Tibial nerve (tissue), 3 donors: Measurements from ENCODE around the gene SGCG.

ENCODE experiments used
- CTCF ChIP-seq, 5 experiments: fragments of 200-600 bp in 3 of 5; fragments of 450-650 bp in 2 of 5; sonication (generic) in 3 of 5; IDR thresholded peaks; one replicate each; pipeline ENCODE4 v1.5.1; 2016 to 2019; ENCODE audit warnings: antibody characterized with exemption in 5 of 5, mild to moderate bottlenecking in 3 of 5, moderate library complexity in 2 of 5
- POLR2A ChIP-seq, 2 donors: fragments of 450-650 bp; IDR thresholded peaks; one replicate each; pipeline ENCODE4 v1.6.1; 2017; ENCODE audit warnings: antibody characterized with exemption in 2 of 2, mild to moderate bottlenecking in 2 of 2, moderate library complexity in 2 of 2

- no peak for TF ChIP-seq CTCF (IDR thresholded peaks at IDR 0.05)
- TF ChIP-seq POLR2A (IDR thresholded peaks at IDR 0.05) = no peak
Measured at GRCh38 chr13:23279321-23279720, 98.5 kb downstream of the SGCG start.
